HCT116 (cell line): ENCODE data around the gene TCEAL6.
"Not testable (repeated sequence)": the region's sequence is repeated elsewhere in the genome, so short reads cannot be mapped to it uniquely, and the experiment has no call there.

Experiments used
- FOSL1 ChIP-seq: IDR thresholded peaks from 2 replicates; pipeline ENCODE4 v1.6.1; 2012; ENCODE audit warnings: low read depth
- POLR2AphosphoS5 ChIP-seq: IDR thresholded peaks from 2 replicates; pipeline ENCODE4 v1.6.1; 2011; ENCODE audit warnings: mild to moderate bottlenecking, low read depth, low read length, moderate library complexity

GRCh38 chrX:102126080-102126818 is 16.0 kb downstream of the TCEAL6 start:
- TF ChIP-seq FOSL1, POLR2AphosphoS5: not testable (repeated sequence)
